EL (cell line): Measurements from ENCODE around the gene CARM1.
"Not testable (repeated sequence)": the region's sequence is repeated elsewhere in the genome, so short reads cannot be mapped to it uniquely, and the experiment has no call there.

Experiments used
- DNase-seq: peaks from one replicate; pipeline ENCODE4 v3.0.0-alpha.2; 2016

Gene CARM1

GRCh38 chr19:10848230-10848856, 23.0 kb upstream of the CARM1 start, which contains the start of gene C19orf38:
TSS of gene C19orf38 (plus strand) at chr19:10848415. CDS start at chr19:10848509, 94 bp downstream.
- DNase-seq, result no peak

GRCh38 chr19:10850631-10851030, 20.7 kb upstream of the CARM1 start:
- no peak for DNase-seq

GRCh38 chr19:10852098-10852800, 19.1 kb upstream of the CARM1 start:
- peak; percentile 87 for DNase-seq

- no peak for DNase-seq
Measured at GRCh38 chr19:10852941-10853340, 18.4 kb upstream of the CARM1 start.

GRCh38 chr19:10854350-10855089, 16.8 kb upstream of the CARM1 start:
- DNase-seq, result no peak

- peak; percentile 28 for DNase-seq
Measured at GRCh38 chr19:10855879-10856522, 15.4 kb upstream of the CARM1 start.

- DNase-seq, result not testable (repeated sequence)
Measured at GRCh38 chr19:10856899-10857298, 14.5 kb upstream of the CARM1 start.

GRCh38 chr19:10858204-10858828, 13.0 kb upstream of the CARM1 start:
- DNase-seq, result peak; percentile 47

- DNase-seq, result peak; percentile 58
Measured at GRCh38 chr19:10861103-10861651, 10.2 kb upstream of the CARM1 start.

- no peak for DNase-seq
Measured at GRCh38 chr19:10862561-10863106, 8.7 kb upstream of the CARM1 start.

- peak; percentile 64 for DNase-seq
Measured at GRCh38 chr19:10863107-10863717, 8.1 kb upstream of the CARM1 start.

- peak; percentile 81 for DNase-seq
Measured at GRCh38 chr19:10864538-10864899, 6.8 kb upstream of the CARM1 start.

GRCh38 chr19:10866495-10866894, 4.9 kb upstream of the CARM1 start:
- no peak for DNase-seq

- DNase-seq, result no peak
Measured at GRCh38 chr19:10868872-10869547, 2.3 kb upstream of the CARM1 start.

- not testable (repeated sequence) for DNase-seq
Measured at GRCh38 chr19:10869872-10870311, 1.5 kb upstream of the CARM1 start.

GRCh38 chr19:10870501-10870954, 825 bp upstream of the CARM1 start:
- no peak for DNase-seq

- peak; percentile 31 for DNase-seq
Measured at GRCh38 chr19:10871711-10872545, 575 bp downstream of the CARM1 start.

GRCh38 chr19:10872546-10873107, 1.3 kb downstream of the CARM1 start:
- peak; percentile 36 for DNase-seq

- DNase-seq, result no peak
Measured at GRCh38 chr19:10874024-10874423, 2.7 kb downstream of the CARM1 start.
